HG03064 (cell line): ENCODE results near the gene KIAA1328.
"Not testable (repeated sequence)": the region's sequence is repeated elsewhere in the genome, so short reads cannot be mapped to it uniquely, and the experiment has no call there.

ENCODE experiments used
- ATAC-seq: cut with Tn5 transposase; IDR thresholded peaks from one replicate; pipeline ENCODE4 v1.9.1; 2021; ENCODE audit warnings: low read depth; ENCODE audit not compliant: unreplicated experiment

KIAA1328 gene

DNA sequence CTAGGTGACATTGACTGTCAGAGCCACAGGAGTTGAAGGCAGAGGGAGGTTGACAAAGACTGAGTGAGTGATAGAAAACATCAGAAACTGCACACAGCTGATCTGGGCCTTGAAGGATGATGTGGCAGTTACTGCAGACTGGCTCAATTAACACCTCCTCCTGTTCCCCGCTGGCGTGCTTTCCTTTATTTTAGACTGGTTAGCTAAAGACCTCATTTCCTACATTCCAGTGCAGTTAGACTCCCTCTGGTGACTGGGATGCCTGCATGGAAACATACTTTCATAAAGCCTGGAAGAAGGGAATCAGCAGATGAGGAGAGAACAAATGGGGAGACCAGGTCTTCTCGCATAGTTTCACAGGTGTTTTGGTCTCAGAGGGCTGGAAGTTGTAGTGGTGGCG lies 7.2 kb upstream of the KIAA1328 start:
- no peak for ATAC-seq

GRCh38 chr18:36825526-36825925 lies 3.4 kb upstream of the KIAA1328 start:
- ATAC-seq, result no peak

- no peak for ATAC-seq
Observed at GRCh38 chr18:36826556-36826955, 2.4 kb upstream of the KIAA1328 start.

GRCh38 chr18:36828157-36828629 lies 734 bp upstream of the KIAA1328 start:
- peak; percentile 26 for ATAC-seq

- no peak for ATAC-seq
Observed at GRCh38 chr18:36829362-36830157, 633 bp downstream of the KIAA1328 start.

DNA sequence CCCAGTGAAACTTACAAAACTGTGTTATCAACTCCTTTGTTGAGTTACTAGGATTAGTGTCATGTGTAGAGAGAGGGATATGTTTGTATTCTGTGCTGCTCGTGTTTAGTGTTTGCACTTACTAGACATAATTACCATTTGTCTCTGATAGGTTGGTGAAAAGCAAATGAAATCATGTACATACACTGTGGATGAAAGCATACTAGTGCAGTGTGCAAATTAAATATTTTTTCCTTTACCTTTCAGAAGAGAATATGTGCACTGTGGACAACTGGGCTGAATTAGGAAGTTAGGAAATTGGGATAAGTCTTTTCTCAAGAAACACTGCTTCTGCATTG lies 1.2 kb downstream of the KIAA1328 start:
- no peak for ATAC-seq

DNA sequence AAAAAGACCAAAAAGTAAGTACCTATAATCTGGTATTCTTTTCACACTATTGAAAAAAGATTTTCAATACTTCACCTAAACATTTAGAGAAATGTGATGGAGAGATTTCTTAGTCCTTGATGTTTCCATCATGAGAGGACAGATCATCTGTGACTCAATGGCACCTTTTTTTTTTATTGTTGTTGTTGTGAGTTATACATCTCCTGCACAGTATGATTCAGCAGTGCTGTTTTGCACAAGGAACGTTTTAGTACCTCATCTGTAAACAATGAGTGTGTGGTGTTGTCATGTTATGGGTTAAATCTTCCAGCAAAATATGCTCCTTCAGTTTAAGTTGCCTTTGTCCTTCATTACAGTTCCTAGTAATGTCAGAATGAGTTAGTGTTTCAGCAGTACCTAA lies 2.2 kb downstream of the KIAA1328 start:
- no peak for ATAC-seq

- ATAC-seq, result no peak
Observed at GRCh38 chr18:36833120-36833519, 4.2 kb downstream of the KIAA1328 start.

- ATAC-seq, result no peak
Observed at GRCh38 chr18:36835927-36836326, 7.0 kb downstream of the KIAA1328 start.

DNA sequence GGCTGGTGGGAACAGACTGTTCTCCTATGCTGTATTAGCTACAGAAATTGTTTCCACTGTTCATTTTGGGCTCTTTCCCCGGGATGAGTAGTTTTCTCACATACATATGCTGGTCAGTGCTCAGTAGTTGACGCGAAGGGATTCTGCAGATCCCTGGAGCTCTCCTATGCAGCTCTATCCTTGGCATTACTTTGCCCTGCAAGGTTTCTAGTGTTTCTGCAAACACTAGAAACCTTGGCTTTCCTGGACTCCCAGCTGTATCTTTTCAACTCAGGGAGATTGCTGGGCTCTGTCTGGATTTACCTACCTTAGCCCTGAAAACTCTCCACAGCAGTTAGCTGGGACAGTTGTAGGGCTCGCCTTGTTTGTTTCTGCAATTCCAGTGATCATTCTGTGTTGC lies 10.9 kb downstream of the KIAA1328 start:
- ATAC-seq, result no peak

DNA sequence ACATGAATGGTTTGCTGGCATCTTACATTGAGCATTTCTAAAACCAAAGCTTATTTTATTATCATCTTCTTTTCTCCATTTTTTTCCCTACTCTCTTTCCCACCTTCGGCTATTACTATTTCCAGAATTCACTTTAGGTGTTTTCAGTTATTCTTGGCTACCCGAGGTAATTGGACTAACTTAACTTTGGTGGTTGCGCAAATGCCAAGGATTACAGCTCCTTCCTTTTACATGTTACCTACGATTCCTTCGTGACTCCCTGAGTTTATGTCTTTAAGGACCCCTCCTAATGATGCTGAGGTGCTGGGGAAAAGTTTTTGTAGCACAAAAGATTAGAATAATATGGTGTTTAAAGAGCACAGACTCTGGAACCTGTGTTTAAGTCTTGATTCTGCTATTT lies 14.3 kb downstream of the KIAA1328 start:
- no peak for ATAC-seq

DNA sequence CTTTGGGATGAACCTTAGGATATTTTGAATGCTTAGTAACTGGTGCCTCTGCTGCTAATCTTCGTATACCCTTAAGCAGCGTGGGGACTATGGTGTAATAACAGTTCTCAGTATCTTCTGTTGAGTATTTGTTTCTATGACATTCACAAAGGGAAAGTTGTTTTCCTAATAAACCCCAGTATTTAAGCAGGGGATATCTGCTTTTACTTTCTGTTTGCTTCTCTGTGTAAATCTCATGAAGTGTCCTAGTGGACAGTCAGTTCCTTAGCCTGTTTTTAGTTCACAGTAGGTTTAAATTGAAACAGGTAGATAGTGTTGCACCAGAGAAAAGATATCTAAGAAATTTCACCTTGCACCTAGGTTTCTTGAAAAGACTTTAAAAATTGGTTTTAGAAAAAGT lies 14.9 kb downstream of the KIAA1328 start:
- ATAC-seq, result no peak

DNA sequence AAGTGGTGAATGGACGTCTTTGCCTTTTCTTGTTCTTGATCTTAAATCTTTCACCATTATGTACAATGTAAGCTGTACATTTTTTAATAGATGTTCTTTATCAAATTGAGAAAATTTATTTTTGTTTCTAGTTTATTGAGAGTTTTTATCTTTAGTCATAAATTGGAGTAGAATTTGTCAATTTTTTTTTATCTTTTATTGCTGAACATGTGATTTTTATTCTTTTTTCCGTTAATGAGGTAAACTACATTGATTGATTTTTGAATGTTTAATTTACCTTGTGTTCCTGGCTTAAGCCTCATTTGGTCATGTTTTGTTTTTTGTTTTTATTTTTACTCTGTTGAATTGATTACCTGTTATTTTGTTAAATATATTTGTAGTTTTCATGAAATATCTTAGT lies 19.7 kb downstream of the KIAA1328 start:
- ATAC-seq, result no peak

GRCh38 chr18:36849288-36850006 lies 20.5 kb downstream of the KIAA1328 start:
- no peak for ATAC-seq

DNA sequence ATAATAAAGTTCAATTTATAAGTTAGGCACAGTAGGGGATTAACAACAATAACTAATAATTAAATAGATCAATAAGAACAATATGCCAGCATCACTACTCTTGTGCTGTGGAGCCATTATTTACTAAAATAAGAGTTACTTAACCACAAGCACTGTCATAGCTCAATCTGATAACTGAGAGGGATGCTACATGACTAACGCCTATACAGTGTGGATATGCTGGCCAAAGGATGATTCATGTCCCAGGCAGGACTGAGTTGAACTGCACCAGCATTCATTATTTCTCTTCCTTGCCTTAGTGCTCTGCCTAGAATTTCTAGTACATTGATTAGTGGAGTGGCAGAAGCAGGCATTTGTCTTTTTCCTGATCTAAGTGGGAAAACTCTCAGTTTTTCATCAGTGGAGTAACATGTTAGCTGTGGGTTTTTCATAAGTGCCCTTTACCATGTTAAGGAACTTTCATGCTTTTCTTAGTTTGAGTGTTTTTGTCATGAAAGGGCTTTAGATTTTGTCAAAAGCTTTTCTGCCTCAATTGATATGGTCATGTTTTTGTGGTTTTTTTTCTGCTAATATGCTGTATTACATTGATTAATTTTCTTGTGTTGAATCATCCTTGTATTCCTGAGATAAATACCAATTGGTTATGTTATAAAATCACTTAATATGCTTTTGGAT lies 21.7 kb downstream of the KIAA1328 start:
- ATAC-seq, result no peak

GRCh38 chr18:36851202-36851590 lies 22.3 kb downstream of the KIAA1328 start:
- ATAC-seq, result no peak

DNA sequence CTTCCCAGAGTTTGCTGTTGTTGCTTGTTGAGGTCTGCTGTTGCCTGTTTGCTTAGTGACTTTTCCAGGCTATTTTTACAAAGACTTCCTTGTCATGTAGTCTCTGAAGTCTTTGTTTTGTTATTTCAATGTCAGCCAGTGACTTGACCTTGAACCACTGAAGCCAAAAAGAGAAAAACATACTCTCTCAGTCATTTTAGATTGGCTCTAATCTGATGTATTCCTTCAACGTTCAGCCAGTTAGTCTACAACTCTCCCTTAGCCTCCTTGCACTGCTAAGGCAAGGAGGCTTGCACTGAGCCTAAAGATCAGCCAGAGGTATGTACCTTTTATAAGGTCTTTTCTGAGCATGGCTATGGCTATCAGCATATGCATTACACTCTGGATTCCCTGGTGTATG lies 27.9 kb downstream of the KIAA1328 start:
- ATAC-seq, result no peak

GRCh38 chr18:36862182-36862581 lies 33.3 kb downstream of the KIAA1328 start:
- ATAC-seq, result no peak

- ATAC-seq, result no peak
Observed at GRCh38 chr18:36867056-36867455, 38.1 kb downstream of the KIAA1328 start.

DNA sequence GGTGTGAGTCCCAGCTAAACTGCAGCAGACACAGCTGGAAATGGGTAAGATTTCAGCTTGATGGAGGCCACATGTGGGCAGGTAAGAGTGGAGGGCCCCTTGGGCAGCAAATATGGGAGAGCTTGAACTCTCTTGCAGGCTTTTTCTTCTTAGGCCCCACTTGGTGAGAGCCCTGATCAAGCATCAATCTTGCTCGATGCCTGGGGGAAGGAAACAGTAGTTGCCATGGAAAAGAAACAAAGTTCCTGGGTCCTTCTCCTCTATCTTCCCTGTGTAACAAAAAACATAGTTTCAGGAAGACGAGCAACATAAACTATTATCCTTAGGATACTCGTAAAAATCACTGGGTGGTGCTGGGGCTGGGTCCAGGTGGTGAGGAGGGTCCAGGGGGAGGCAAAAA lies 42.9 kb downstream of the KIAA1328 start:
- ATAC-seq, result no peak

- ATAC-seq, result no peak
Observed at GRCh38 chr18:36872329-36872728, 43.4 kb downstream of the KIAA1328 start.

DNA sequence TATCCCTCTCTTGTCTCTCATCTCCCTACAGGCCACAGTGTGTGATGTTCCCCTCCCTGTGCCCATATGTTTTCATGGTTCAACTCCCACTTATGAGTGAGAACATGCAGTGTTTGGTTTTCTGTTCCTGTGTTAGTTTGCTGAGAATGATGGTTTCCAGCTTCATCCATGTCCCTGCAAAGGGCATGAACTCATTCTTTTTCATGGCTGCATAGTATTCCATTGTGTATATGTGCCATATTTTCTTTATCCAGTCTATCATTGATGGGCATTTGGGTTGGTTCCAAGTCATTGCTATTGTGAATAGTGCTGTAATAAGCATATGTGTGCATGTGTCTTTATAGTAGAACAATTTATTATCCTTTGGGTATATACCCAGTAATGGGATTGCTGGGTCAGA lies 44.9 kb downstream of the KIAA1328 start:
- not testable (repeated sequence) for ATAC-seq
